Erythroblast (primary cell): Measurements from ENCODE around the gene SLCO1C1.
"Not testable (repeated sequence)": the region's sequence is repeated elsewhere in the genome, so short reads cannot be mapped to it uniquely, and the experiment has no call there.

ENCODE experiments used
- DNase-seq, 2 experiments: peaks; one replicate each; lab custom pipeline; 2025; lab: John Stamatoyannopoulos, UW
- GATA1 ChIP-seq: IDR thresholded peaks from 2 replicates; pipeline ENCODE4 v1.6.1; 2011; ENCODE audit warnings: low read depth, mild to moderate bottlenecking, control low read depth, low read length, moderate library complexity
- POLR2A ChIP-seq: IDR thresholded peaks from 2 replicates; pipeline ENCODE4 v1.6.1; 2011; ENCODE audit warnings: mild to moderate bottlenecking, low read length

Gene SLCO1C1

GRCh38 chr12:20731274-20731673 is 36.1 kb downstream of the SLCO1C1 start:
- no peak for TF ChIP-seq GATA1
- no peak for TF ChIP-seq POLR2A
- DNase-seq: no peak

GRCh38 chr12:20740972-20741371 is 45.8 kb downstream of the SLCO1C1 start:
- DNase-seq: no peak

GRCh38 chr12:20748198-20748597 is 53.1 kb downstream of the SLCO1C1 start:
- DNase-seq: no peak
- TF ChIP-seq POLR2A: no peak
- no peak for TF ChIP-seq GATA1

More at GRCh38 chr12:20740972-20741371, 45.8 kb downstream of the SLCO1C1 start:
- TF ChIP-seq GATA1: no peak
- no peak for TF ChIP-seq POLR2A

- no peak for DNase-seq
- TF ChIP-seq POLR2A (no peak), GATA1 (no peak)
Observed at GRCh38 chr12:20751046-20751445, 55.9 kb downstream of the SLCO1C1 start.

- TF ChIP-seq GATA1 (no peak), POLR2A (no peak)
- no peak for DNase-seq
Observed at GRCh38 chr12:20777420-20777819, 82.3 kb downstream of the SLCO1C1 start.

GRCh38 chr12:20778969-20779368 is 83.8 kb downstream of the SLCO1C1 start:
- no peak for TF ChIP-seq GATA1
- TF ChIP-seq POLR2A: no peak
- no peak for DNase-seq

- DNase-seq: not testable (repeated sequence)
Observed at GRCh38 chr12:20779971-20780370, 84.8 kb downstream of the SLCO1C1 start.

- not testable (repeated sequence) for DNase-seq
Observed at GRCh38 chr12:20783796-20784357, 88.7 kb downstream of the SLCO1C1 start.

GRCh38 chr12:20792971-20793370 is 97.8 kb downstream of the SLCO1C1 start:
- TF ChIP-seq GATA1: no peak
- TF ChIP-seq POLR2A: no peak
- no peak for DNase-seq

GRCh38 chr12:20798554-20798953 is 103.4 kb downstream of the SLCO1C1 start:
- peak; percentile 6 to 9 for DNase-seq
- TF ChIP-seq GATA1 (no peak), POLR2A (no peak)

- DNase-seq: no peak
- TF ChIP-seq GATA1 (no peak), POLR2A (no peak)
Observed at GRCh38 chr12:20800160-20800559, 105.0 kb downstream of the SLCO1C1 start.

GRCh38 chr12:20801035-20801434 is 105.9 kb downstream of the SLCO1C1 start:
- DNase-seq: no peak
- no peak for TF ChIP-seq POLR2A
- TF ChIP-seq GATA1: no peak
